GM19463 (cell line): ENCODE results near the gene ADGRG4.

Experiments used
- ATAC-seq: cut with Tn5 transposase; IDR thresholded peaks from one replicate; pipeline ENCODE4 v1.9.1; 2021; ENCODE audit warnings: mild to moderate bottlenecking, moderate library complexity; ENCODE audit not compliant: unreplicated experiment

The ADGRG4 gene

DNA sequence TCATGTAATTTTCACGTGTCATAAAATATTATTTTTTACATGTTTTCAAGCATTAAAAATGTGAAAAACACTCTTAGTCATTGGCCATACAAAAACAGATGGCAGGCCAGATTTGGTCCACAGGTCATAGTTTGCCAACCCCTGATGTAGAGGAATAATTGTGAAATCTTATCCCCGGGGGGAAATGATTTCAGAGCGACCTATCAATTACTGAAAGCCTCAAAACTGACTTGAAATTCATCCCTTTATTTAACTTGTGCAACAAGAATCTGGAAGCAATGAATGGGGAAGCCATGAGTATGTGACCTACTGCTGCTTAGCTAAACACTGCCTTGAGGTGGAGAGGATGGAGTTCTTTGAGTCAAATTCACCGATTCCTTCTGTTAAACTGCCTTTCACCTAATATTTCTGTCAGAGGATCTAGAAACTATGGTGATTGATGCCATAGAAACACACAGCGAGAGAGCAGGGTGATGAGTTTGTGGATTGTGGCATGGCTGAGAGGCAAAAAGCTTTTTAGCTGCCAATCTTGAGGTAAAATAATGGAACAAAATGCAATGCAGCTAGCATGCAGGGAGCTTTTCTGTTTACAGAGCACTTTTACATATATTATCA lies 156.6 kb downstream of the ADGRG4 start:
- no peak for ATAC-seq

GRCh38 chrX:136464589-136464988 lies 163.8 kb downstream of the ADGRG4 start:
- no peak for ATAC-seq
